ENCODE measurements around the gene HS3ST3A1.

Gene HS3ST3A1

DNA sequence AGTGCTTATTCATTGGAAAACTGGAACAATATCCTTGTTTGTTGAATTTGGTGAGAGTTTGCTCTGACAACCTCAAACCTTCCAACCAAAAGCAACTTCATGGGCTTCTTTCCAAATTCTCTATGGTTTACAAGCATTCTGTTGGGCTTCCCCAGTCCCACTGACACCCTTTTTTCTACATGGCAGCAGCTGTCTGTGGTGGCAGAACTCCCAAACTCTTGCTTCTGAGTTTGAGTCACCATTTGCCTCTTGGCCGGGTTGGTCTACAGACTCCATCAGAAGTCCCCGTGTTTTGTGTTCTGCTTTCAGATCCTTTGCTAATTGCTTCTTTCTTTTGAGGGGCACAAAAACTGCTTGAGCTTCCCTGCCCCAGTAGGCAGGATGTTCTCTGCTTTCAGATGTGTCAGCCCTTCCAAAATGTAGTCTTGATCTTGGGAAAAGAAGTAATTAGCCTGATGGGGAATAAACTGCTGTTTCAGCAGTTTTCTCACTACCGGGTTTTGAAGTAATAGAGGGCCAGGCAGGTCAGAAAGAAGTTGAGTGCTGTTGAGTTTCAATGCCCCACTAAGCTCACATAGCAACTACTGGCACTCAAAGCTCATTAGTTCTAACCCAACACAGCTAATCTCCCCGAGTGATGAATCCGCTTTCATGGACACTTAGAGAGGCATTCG, 80.7 kb downstream of the HS3ST3A1 start:
- peaks cover 17% of the 10 kb centered on the region for H3K4me1 Mint-ChIP-seq
- peaks cover 69% of the 10 kb centered on the region for H3K36me3 Mint-ChIP-seq (ENCODE audit: low read depth)
- H3K4me3 Mint-ChIP-seq: no peak overlapping the region
- H3K27me3 Mint-ChIP-seq (ENCODE audit: low read depth, poor library complexity): no peaks in the 10 kb centered on the region
- TF ChIP-seq, protein P1, sequence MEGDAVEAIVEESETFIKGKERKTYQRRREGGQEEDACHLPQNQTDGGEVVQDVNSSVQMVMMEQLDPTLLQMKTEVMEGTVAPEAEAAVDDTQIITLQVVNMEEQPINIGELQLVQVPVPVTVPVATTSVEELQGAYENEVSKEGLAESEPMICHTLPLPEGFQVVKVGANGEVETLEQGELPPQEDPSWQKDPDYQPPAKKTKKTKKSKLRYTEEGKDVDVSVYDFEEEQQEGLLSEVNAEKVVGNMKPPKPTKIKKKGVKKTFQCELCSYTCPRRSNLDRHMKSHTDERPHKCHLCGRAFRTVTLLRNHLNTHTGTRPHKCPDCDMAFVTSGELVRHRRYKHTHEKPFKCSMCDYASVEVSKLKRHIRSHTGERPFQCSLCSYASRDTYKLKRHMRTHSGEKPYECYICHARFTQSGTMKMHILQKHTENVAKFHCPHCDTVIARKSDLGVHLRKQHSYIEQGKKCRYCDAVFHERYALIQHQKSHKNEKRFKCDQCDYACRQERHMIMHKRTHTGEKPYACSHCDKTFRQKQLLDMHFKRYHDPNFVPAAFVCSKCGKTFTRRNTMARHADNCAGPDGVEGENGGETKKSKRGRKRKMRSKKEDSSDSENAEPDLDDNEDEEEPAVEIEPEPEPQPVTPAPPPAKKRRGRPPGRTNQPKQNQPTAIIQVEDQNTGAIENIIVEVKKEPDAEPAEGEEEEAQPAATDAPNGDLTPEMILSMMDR (IDR thresholded peaks at IDR 0.05): no peak
- no peak overlapping the region for H3K27ac Mint-ChIP-seq
- no peak for DNase-seq
- H3K9me3 Mint-ChIP-seq: peaks cover 4% of the 10 kb centered on the region

DNA sequence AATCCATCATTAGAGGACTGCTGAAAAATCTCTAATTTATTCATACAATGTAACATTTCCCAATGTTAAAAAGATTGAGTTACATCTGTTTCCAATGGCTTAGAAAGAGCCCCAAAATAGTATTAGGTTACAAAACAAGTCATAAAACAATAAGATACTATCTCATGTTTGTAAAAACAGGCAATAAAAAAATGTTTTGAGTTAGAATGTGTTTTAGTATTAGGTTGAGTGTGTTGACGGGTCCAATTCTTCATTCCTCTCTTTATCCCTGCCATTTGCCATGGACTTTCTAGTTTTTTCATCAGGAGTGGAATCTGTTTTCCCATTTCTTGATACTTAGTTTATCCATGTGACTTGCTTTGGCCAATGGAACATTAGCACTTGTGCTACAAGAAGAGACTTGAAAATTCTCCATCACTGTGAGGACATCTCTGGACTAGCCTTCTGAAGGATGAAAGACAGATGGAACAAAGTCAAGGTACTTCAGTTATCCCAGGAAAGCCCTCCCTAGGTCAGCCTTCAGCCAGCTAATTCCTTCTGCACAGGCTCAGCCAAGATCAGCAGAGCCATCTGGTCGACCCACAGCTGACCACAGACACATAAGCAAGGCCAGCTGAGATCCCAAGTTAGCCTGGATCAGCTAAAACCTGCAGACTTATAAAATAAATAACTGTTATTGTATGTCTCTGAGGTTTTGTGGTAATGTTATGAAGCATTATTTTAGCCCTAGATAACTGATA, 83.3 kb downstream of the HS3ST3A1 start:
- no peak overlapping the region for H3K27ac Mint-ChIP-seq
- peaks cover 77% of the 10 kb centered on the region for H3K36me3 Mint-ChIP-seq (ENCODE audit: low read depth)
- DNase-seq: no peak
- H3K27me3 Mint-ChIP-seq (ENCODE audit: low read depth, poor library complexity): no peaks in the 10 kb centered on the region
- TF ChIP-seq, protein P1 (IDR thresholded peaks at IDR 0.05): no peak
- H3K9me3 Mint-ChIP-seq: peaks cover 4% of the 10 kb centered on the region
- peaks cover 11% of the 10 kb centered on the region for H3K4me1 Mint-ChIP-seq
- H3K4me3 Mint-ChIP-seq: no peak overlapping the region

DNA sequence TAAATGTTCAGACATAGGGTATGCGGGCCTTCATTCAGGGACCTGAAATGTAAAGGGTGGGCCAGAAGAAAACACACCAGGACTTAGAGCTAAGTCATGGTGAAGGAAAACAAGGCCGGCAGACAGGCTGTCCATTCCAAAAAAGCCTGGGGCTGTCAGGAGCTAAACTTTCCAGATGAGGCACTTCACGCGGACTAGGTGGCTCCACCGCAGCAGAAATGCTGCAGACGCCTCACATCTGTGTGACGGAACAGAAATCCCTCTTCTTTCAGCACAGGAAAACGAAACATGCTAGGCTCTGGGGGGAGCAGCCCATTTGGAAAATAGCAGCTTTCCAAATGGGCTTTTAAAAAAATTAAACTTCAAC, 88.7 kb downstream of the HS3ST3A1 start:
- DNase-seq: no peak
- Mint-ChIP-seq H3K27ac (peak overlapping the region; percentile 66), H3K4me3 (no peak overlapping the region), H3K27me3 (ENCODE audit: low read depth, poor library complexity) (no peaks in the 10 kb centered on the region), H3K4me1 (peaks cover 52% of the 10 kb centered on the region), H3K36me3 (ENCODE audit: low read depth) (peaks cover 34% of the 10 kb centered on the region), H3K9me3 (peaks cover 4% of the 10 kb centered on the region)
- TF ChIP-seq, protein P1 (IDR thresholded peaks at IDR 0.05): no peak

DNA sequence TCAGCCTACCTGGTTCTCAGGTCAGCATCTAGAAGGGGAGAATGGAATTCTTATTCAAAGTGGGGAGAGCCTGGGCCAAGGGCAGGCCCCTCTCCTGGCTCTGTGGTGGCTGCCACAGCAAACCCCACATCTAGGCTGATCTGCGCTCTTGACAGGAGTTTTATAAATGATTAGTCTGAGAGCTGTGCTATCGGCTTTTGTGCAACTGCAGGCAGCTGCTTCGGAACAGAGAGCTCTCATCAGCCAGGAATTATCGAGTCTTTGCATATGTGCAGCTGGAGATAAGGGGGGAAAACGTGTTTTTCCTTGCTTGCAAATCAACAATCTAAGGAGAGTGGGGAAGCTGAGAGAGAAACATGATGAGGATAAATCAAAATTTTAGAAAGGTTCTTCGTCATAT, 91.7 kb downstream of the HS3ST3A1 start:
- TF ChIP-seq, protein P1 (IDR thresholded peaks at IDR 0.05): no peak
- Mint-ChIP-seq H3K9me3 (no peaks in the 10 kb centered on the region), H3K36me3 (ENCODE audit: low read depth) (peaks cover 27% of the 10 kb centered on the region), H3K27ac (peak overlapping the region; percentile 90), H3K4me3 (peak overlapping the region; percentile 55), H3K27me3 (ENCODE audit: low read depth, poor library complexity) (no peaks in the 10 kb centered on the region), H3K4me1 (peaks cover 64% of the 10 kb centered on the region)
- no peak for DNase-seq

DNA sequence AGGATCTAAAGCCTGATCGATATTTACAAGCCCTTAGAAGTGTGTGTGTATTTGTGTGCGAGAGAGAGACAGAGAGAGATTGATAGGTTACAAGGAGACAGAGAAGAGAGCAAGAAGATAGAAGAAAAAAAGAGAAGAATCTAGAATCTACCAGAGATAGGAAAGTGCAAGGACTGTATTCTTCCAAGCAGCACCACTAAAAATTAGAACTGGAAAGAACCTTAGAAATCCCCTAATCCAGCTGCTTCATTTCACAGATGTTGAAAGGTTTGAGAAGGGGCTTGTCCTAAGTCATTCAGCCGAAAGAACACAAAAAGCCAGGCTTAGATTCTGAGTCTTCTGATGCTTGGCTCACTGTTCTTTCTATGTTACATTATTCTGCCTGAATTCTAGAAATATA, 92.2 kb downstream of the HS3ST3A1 start:
- H3K4me3 Mint-ChIP-seq: peak overlapping the region; percentile 23
- H3K4me1 Mint-ChIP-seq: peaks cover 66% of the 10 kb centered on the region
- peaks cover 31% of the 10 kb centered on the region for H3K36me3 Mint-ChIP-seq (ENCODE audit: low read depth)
- H3K9me3 Mint-ChIP-seq: no peaks in the 10 kb centered on the region
- H3K27me3 Mint-ChIP-seq (ENCODE audit: low read depth, poor library complexity): no peaks in the 10 kb centered on the region
- H3K27ac Mint-ChIP-seq: peak overlapping the region; percentile 90
- TF ChIP-seq, protein P1 (IDR thresholded peaks at IDR 0.05): no peak
- no peak for DNase-seq
